Measurements from ENCODE around the gene DCLK2. TPM values are rescaled to one million over a fixed set of nuclear protein-coding genes. Genes with fewer than 3 reads are reported as not detected.

Gene DCLK2
- total RNA-seq, 2 experiments from 2014 or later: not detected

DNA sequence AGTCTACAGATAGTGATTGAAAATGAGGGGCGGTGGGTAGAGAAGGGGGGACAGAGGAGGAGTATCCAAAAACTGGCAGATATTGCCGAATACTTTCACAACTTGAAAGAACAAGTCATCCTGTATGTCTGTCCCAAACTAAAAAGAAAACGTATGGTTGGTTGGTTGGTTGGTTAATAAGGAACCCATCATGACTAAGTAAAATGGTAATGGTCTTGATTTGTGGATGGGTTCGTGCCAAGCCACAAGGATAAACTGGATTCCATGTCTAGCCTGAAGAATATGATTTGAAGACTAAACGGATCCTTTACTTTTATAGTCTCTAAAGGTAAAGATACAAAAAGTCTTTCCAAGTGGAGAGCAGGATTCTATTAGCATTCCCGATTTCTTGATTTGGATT is 208.4 kb downstream of the DCLK2 start:
- no peaks in the 10 kb centered on the region for H3K4me1 Mint-ChIP-seq
- H3K9me3 Mint-ChIP-seq: no peaks in the 10 kb centered on the region
- no peak for DNase-seq
- H3K27ac Mint-ChIP-seq: no peak overlapping the region
- POLR2A ChIA-PET: no interaction called here
- no peaks in the 10 kb centered on the region for H3K27me3 Mint-ChIP-seq
- ATAC-seq (ENCODE audit: low read depth): no peak
- no peak overlapping the region for H3K4me3 Mint-ChIP-seq
- peaks cover 11% of the 10 kb centered on the region for H3K36me3 Mint-ChIP-seq

DNA sequence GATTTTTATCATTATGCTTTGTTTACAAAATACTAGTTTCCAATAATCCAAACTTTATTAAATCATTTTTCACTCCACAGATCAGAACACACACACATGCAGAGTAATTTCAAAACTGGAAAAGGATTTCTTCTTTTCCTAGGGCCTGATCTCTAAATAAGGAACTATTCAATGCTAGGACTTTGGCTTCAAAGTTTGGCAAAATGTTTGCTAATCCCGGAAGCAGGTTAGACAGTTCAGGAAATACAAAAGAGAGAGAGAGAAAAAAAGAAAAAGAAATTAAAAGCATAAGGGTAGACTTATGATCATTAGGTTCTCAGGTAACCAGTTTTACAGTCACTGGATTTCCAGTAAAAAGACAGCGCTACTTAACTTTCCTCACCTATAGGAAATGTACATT is 211.0 kb downstream of the DCLK2 start:
- ATAC-seq (ENCODE audit: low read depth) (no peak), DNase-seq (no peak)
- Mint-ChIP-seq H3K4me3 (no peak overlapping the region), H3K27me3 (no peaks in the 10 kb centered on the region), H3K36me3 (peaks cover 10% of the 10 kb centered on the region), H3K4me1 (no peaks in the 10 kb centered on the region), H3K9me3 (peaks cover 3% of the 10 kb centered on the region), H3K27ac (no peak overlapping the region)
- POLR2A ChIA-PET: no interaction called here

DNA sequence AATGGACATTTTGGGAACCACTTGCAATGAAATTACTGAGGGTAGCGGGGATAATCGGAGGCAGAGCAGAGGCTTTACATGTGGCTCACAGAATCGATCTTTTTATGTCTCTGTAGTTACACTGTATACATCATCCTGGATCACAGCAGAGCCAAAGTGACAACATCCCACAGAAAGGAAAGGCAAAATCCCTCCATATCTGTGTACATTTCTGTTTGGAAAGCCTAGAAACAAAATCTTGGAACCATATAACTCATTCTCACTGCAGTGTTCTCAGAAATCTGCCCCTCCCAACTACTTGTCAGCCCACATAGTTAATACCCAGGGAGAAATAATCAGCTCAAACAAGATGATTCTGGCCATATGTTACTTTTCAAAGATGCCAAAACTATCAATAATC is 211.6 kb downstream of the DCLK2 start:
- ATAC-seq (ENCODE audit: low read depth): no peak
- POLR2A ChIA-PET: no interaction called here
- H3K4me1 Mint-ChIP-seq: no peaks in the 10 kb centered on the region
- peaks cover 3% of the 10 kb centered on the region for H3K9me3 Mint-ChIP-seq
- H3K36me3 Mint-ChIP-seq: peaks cover 10% of the 10 kb centered on the region
- DNase-seq: no peak
- no peak overlapping the region for H3K27ac Mint-ChIP-seq
- no peaks in the 10 kb centered on the region for H3K27me3 Mint-ChIP-seq
- no peak overlapping the region for H3K4me3 Mint-ChIP-seq

DNA sequence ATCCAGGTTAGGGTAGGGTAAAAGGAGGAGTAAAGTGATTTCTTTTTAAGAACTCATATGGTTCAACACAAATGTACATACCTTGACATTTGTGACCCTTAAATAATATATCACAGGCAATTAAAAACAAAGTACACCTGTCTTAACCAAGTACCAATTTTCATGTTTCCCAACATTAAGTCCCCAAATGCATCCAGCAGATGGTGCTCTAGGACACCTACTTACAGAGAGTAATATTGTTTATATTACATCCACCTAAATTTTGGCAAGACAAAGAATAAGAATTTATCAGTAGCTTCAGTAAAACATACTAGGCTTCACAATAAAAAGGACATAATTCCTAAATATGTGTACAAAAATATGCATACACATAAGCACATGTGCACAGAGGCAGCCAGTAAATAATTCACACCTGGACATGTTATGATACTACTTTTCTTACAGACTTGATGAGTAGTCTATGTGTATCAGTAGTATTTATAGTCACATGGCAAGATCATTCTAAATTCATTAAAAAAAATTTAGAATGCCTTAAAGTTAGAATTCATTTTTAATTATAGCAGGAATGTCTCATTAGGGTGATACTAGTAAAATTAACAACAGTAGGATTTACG is 219.7 kb downstream of the DCLK2 start:
- Mint-ChIP-seq H3K36me3 (peaks cover 3% of the 10 kb centered on the region), H3K27ac (no peak overlapping the region), H3K4me1 (peaks cover 1% of the 10 kb centered on the region), H3K27me3 (no peaks in the 10 kb centered on the region), H3K9me3 (no peaks in the 10 kb centered on the region), H3K4me3 (no peak overlapping the region)
- ATAC-seq (ENCODE audit: low read depth) (no peak), DNase-seq (no peak)
- POLR2A ChIA-PET: no interaction called here

DNA sequence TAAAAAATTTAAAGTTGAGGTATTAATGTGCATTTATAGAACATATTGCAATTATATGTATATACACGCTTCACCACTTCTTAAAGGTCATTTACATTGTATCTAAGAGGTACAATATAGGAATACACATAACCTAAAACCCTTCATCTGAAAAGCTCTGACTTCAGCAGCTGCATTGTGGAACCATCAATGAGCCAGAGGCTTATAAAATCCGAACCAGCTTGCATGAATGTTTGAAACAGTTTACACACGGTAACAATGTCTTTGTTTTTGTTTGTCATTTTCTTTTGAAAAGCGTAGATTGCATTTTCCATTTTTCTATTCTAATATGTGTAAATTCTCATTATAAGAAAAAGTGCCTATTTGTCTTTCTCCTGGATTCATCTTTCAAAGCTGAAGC is 221.6 kb downstream of the DCLK2 start:
- Mint-ChIP-seq H3K36me3 (peaks cover 3% of the 10 kb centered on the region), H3K9me3 (no peaks in the 10 kb centered on the region), H3K4me1 (peaks cover 1% of the 10 kb centered on the region), H3K27me3 (no peaks in the 10 kb centered on the region), H3K4me3 (no peak overlapping the region), H3K27ac (no peak overlapping the region)
- POLR2A ChIA-PET: no interaction called here
- ATAC-seq (ENCODE audit: low read depth) (no peak), DNase-seq (no peak)

DNA sequence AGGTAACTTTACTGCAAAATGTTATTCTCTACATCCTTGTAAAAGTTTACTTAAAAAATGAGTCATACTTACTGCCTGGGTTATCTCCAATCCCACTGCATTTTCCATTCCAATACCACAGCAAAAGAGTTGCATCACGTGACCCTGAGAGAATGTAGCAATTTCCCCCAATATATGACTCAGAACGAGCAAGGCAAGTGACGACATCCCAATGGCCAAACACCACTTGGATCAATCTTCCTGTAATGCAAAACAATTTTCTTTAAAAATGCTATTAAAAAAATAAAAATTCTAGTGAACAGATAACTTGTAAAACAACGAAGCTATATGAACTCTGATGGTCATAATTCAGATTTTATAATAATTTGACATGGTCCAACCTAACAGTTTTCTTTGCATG is 224.3 kb downstream of the DCLK2 start:
- DNase-seq (no peak), ATAC-seq (ENCODE audit: low read depth) (no peak)
- Mint-ChIP-seq H3K27ac (no peak overlapping the region), H3K36me3 (peaks cover 5% of the 10 kb centered on the region), H3K4me1 (peaks cover 1% of the 10 kb centered on the region), H3K9me3 (no peaks in the 10 kb centered on the region), H3K4me3 (no peak overlapping the region), H3K27me3 (no peaks in the 10 kb centered on the region)
- POLR2A ChIA-PET: no interaction called here

DNA sequence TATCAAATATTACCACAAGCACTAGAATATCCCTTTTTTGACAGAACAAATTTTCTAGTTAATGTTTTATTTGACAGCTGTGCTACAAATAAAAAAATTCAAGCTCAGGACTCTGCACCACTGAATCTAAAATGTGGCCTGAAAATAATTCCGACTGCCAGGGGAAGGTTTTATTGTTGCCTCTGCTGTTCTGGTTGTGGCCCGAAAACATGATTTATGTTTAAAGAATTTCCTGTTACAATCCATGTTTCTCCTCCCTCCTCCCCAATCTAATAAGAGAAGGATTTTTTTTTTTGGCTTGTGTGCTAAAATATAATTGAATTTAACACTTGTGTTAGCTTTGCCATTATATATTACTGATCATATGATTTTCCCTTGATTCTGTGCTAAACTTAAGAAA is 227.8 kb downstream of the DCLK2 start:
- Mint-ChIP-seq H3K36me3 (peaks cover 5% of the 10 kb centered on the region), H3K27me3 (no peaks in the 10 kb centered on the region), H3K4me3 (no peak overlapping the region), H3K27ac (no peak overlapping the region), H3K9me3 (no peaks in the 10 kb centered on the region), H3K4me1 (peaks cover 1% of the 10 kb centered on the region)
- ATAC-seq (ENCODE audit: low read depth): no peak
- DNase-seq: no peak
- POLR2A ChIA-PET: no interaction called here

DNA sequence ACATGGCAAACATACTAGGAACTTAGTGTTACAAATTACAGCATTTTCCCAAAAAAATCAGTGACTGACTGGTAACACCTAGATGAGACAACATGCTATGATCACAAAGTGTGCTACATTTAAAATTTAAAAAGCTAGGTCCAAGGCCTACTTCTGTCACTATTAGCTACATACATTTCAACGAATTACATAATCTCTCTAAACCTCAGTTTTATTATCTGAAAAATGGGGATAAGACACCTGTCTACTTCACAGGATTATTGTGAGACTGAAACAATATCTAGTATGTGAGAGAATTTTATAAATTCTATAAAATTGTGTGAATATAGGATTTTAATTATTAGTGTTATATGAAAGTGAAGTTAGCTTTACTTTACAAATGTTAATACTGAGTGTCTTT is 228.5 kb downstream of the DCLK2 start:
- DNase-seq: no peak
- Mint-ChIP-seq H3K27me3 (no peaks in the 10 kb centered on the region), H3K4me1 (peaks cover 1% of the 10 kb centered on the region), H3K36me3 (peaks cover 5% of the 10 kb centered on the region), H3K4me3 (no peak overlapping the region), H3K9me3 (no peaks in the 10 kb centered on the region), H3K27ac (no peak overlapping the region)
- POLR2A ChIA-PET: no interaction called here
- no peak for ATAC-seq (ENCODE audit: low read depth)

All from activated naive CD8-positive, alpha-beta T cell treated with anti-CD3 and anti-CD28 coated beads, Interleukin-2, amount 10 ng/mL, durations not matched to agents 7 days and 5 days (primary cell).